ENCODE results near the gene SGSM1.

SGSM1 gene, protein sequence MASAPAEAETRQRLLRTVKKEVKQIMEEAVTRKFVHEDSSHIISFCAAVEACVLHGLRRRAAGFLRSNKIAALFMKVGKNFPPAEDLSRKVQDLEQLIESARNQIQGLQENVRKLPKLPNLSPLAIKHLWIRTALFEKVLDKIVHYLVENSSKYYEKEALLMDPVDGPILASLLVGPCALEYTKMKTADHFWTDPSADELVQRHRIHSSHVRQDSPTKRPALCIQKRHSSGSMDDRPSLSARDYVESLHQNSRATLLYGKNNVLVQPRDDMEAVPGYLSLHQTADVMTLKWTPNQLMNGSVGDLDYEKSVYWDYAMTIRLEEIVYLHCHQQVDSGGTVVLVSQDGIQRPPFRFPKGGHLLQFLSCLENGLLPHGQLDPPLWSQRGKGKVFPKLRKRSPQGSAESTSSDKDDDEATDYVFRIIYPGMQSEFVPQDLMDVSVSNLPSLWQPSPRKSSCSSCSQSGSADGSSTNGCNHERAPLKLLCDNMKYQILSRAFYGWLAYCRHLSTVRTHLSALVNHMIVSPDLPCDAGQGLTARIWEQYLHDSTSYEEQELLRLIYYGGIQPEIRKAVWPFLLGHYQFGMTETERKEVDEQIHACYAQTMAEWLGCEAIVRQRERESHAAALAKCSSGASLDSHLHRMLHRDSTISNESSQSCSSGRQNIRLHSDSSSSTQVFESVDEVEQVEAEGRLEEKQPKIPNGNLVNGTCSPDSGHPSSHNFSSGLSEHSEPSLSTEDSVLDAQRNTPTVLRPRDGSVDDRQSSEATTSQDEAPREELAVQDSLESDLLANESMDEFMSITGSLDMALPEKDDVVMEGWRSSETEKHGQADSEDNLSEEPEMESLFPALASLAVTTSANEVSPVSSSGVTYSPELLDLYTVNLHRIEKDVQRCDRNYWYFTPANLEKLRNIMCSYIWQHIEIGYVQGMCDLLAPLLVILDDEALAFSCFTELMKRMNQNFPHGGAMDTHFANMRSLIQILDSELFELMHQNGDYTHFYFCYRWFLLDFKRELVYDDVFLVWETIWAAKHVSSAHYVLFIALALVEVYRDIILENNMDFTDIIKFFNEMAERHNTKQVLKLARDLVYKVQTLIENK

DNA sequence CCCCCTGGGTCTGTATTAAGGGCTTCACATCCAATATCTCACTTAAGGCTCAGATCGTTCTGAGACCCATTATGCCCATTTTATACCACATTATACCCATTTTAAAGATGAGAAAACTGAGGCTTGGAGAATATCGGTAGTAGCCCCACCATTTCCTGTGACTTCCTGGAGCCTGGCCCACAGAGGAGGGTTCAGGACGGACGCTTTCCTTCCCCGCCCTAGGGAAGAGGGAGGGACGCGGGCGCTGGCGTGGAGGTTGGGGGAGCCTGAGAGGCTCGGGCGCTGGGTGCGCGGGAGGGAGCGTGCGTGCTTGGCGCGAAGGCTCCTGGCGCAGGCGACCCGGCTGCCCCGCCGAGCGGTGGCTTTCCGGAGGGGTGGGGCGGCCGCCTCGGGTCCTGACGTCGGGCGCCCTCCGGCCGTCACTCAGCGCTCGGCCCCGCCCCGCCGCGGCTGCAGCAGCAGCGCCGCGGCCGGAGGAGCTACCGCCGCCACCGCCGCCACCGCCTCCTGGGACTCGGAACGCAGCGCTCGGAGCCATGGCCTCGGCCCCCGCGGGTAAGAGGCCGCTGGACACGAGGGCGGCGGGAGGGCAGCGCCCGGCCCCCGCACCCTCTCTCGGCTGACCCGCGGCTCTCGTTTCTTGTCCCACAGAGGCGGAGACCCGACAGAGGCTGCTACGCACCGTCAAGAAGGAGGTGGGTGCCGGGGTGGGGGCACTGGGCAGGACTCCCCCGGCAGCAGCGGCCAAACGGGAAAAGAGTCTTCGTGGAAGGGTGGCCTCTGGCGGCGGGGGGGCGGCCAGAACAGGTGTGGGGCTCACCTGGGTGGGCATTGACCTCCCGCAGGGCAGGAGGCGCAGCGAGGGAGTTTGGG, at the start of gene SGSM1:
Gene SGSM1, plus strand, starts transcription at position 422 of the 873 bp plus-strand sequence. Its CDS starts 115 bp downstream, at position 537.
- no peak within 1 kb of the TSS for H3K4me3 ChIP-seq (ENCODE audit: low read depth, low read length)
- TF ChIP-seq, protein P1, sequence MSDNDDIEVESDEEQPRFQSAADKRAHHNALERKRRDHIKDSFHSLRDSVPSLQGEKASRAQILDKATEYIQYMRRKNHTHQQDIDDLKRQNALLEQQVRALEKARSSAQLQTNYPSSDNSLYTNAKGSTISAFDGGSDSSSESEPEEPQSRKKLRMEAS (IDR thresholded peaks at IDR 0.05; ENCODE audit: low read depth, low read length): no peak
- TF ChIP-seq, protein P2, sequence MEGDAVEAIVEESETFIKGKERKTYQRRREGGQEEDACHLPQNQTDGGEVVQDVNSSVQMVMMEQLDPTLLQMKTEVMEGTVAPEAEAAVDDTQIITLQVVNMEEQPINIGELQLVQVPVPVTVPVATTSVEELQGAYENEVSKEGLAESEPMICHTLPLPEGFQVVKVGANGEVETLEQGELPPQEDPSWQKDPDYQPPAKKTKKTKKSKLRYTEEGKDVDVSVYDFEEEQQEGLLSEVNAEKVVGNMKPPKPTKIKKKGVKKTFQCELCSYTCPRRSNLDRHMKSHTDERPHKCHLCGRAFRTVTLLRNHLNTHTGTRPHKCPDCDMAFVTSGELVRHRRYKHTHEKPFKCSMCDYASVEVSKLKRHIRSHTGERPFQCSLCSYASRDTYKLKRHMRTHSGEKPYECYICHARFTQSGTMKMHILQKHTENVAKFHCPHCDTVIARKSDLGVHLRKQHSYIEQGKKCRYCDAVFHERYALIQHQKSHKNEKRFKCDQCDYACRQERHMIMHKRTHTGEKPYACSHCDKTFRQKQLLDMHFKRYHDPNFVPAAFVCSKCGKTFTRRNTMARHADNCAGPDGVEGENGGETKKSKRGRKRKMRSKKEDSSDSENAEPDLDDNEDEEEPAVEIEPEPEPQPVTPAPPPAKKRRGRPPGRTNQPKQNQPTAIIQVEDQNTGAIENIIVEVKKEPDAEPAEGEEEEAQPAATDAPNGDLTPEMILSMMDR (IDR thresholded peaks at IDR 0.05; ENCODE audit: low read depth, low read length): no peak
- TF ChIP-seq MYC (IDR thresholded peaks at IDR 0.05; ENCODE audit: low read depth, low read length) (no peak), POLR2A (IDR thresholded peaks at IDR 0.05; ENCODE audit: extremely low read depth, insufficient read length) (no peak)
- peak; percentile 30 for DNase-seq (ENCODE audit: low read depth)

DNA sequence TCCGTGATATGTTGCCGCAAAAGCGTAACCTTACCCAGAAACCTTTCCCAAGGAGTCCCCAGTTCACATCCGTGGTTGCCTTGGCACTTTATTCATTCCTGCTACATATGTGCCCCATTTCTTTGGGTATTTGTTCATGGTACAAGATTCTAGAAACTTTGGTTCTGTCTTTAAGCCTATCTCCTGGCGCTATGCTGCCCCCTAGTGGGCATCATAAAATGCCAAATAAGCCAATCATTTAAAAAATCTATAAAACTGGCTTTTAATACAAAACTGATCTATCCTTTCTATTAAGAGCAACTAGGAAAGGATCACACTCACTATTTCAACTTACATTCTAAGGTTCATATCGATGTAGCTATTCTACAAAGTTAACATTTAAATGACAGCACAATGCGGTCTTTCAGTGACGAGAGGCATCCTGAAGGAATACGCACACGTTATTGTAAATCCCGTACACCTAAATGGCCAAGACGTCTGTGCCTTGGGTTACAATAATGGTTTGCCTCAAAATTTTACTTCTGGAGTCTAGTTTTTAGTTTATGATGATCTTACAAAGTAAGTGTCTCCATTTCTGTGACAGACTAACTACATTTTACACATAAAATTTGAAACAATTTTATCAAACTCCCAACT, 47.7 kb upstream of the SGSM1 start:
- TF ChIP-seq, protein P2 (IDR thresholded peaks at IDR 0.05; ENCODE audit: low read depth, low read length): peak; percentile 62
- no peak for TF ChIP-seq MYC (IDR thresholded peaks at IDR 0.05; ENCODE audit: low read depth, low read length)
- H3K4me3 ChIP-seq (ENCODE audit: low read depth, low read length): no peak overlapping the region
- DNase-seq (ENCODE audit: low read depth): peak; percentile 61

DNA sequence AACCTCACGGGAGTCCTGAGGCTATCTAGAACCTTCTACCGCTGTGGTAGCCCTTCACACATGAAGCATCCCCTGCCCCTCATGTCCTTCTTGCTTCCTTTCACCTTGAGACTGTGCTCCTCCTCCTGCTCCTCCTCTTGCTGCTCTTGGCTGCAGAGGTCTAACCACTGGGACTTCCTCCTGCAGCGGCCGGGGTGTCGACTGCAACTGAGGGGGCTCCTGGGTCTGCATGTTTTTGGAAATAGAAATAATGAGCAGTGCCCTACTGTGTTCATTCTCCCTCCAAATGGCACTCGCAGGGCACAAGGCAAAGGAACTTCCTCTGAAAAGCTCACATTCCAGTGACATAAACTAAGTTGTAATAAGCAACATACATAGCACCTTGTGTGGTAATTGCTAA, 46.2 kb upstream of the SGSM1 start:
- no peak for DNase-seq (ENCODE audit: low read depth)
- no peak overlapping the region for H3K4me3 ChIP-seq (ENCODE audit: low read depth, low read length)
- TF ChIP-seq MYC (IDR thresholded peaks at IDR 0.05; ENCODE audit: low read depth, low read length): no peak
- TF ChIP-seq, protein P1 (IDR thresholded peaks at IDR 0.05; ENCODE audit: low read depth, low read length): no peak

DNA sequence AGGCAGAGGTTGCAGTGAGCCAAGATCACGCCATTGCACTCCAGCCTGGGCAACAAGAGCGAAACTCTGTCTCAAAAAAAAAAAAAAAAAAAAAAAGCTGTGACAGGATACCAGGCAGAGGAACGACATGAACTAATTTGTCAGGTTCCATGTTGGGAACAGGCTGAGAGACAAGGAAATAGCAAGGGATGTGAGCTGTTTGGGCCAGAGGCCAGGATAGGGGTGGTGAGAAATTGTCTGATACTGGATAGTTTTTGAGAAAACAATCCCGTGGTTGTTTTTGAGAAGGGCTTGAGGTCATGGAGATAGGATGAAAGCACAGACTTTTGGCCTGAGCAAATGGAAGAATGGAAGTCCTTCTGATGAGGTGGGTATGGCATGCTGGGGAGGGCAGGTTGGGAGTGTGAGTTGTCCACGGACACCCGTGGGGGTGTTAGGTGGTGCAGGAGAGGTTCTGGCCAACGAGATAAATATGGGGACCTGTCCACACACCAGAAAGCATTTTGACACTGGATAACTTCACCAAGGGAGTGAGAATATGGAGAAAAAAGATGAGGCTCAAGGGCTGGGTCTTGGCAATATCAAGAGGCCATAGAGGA, 45.2 kb upstream of the SGSM1 start:
- no peak for DNase-seq (ENCODE audit: low read depth)
- no peak overlapping the region for H3K4me3 ChIP-seq (ENCODE audit: low read depth, low read length)
- TF ChIP-seq, protein P1 (IDR thresholded peaks at IDR 0.05; ENCODE audit: low read depth, low read length): no peak
- TF ChIP-seq, protein P2 (IDR thresholded peaks at IDR 0.05; ENCODE audit: low read depth, low read length): no peak
- TF ChIP-seq MYC (IDR thresholded peaks at IDR 0.05; ENCODE audit: low read depth, low read length): no peak
- no peak for TF ChIP-seq POLR2A (IDR thresholded peaks at IDR 0.05; ENCODE audit: extremely low read depth, insufficient read length)

DNA sequence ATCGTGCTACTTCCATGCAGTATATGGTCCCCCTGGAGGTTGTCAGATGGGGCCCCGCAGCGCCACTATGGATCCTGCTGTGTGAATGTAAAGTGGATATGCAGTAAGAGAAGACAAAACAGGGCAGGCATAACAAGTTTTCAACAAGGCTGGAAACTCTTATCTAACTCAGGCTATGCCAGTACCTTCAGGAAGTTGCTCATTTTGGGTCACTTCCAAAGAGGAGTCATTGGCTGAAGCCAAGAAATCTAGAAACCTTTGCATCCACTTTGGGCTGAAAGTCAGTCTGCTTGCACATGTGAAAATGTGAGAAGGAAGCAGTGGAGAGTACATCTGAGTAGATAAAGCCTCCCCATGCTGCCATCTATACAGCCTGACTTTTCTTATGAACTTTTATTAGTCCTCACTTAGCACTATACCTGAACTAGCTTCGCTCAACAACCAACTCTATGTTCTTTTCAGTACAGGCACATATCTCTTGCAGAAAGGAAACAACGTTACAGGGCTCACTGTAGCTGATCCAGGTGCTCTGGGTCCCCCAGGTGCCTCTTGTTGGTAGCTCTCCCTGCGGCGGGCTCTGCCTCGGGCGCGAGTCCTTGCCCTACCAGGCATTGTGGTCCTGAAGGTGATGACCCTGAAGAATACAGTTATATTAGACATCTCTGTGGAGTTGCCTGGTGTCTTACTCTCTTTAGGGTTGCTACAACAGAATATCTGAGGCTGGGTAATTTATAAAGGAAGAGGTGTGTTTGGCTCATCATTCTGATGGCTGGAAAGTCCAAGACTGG, 43.9 kb upstream of the SGSM1 start:
- TF ChIP-seq MYC (IDR thresholded peaks at IDR 0.05; ENCODE audit: low read depth, low read length) (no peak), POLR2A (IDR thresholded peaks at IDR 0.05; ENCODE audit: extremely low read depth, insufficient read length) (no peak)
- TF ChIP-seq, protein P2 (IDR thresholded peaks at IDR 0.05; ENCODE audit: low read depth, low read length): no peak
- TF ChIP-seq, protein P1 (IDR thresholded peaks at IDR 0.05; ENCODE audit: low read depth, low read length): no peak
- H3K4me3 ChIP-seq (ENCODE audit: low read depth, low read length): no peak overlapping the region
- no peak for DNase-seq (ENCODE audit: low read depth)

Data from NB4 (cell line).